GM10248 (cell line): Measurements from ENCODE around the gene CELF4.

Source experiments
- CTCF ChIA-PET: fragments of 300-600 bp; sonication (Branson Sonifier 250); formaldehyde crosslinking; extraction: SDS; loops from one replicate; lab custom pipeline; 2021; ENCODE audit warnings: antibody characterized with exemption; lab: Yijun Ruan, JAX
- POLR2A ChIA-PET: fragments of 350-650 bp; sonication (Branson Sonifier 250); formaldehyde crosslinking; extraction: SDS; loops from one replicate; lab custom pipeline; 2020; ENCODE audit warnings: antibody characterized with exemption; lab: Yijun Ruan, JAX
- DNase-seq: peaks from one replicate; pipeline ENCODE4 v3.0.0; 2012; ENCODE audit errors: extremely low spot score
- CTCF ChIP-seq: IDR thresholded peaks from 2 replicates; pipeline ENCODE4 v1.5.1; 2012; ENCODE audit warnings: mild to moderate bottlenecking, low read depth; ENCODE audit errors: extremely low read depth, missing control alignments, control extremely low read depth

Gene CELF4

GRCh38 chr18:37336568-37337285 lies 228.9 kb downstream of the CELF4 start:
- ChIA-PET POLR2A (no interaction called here), CTCF (interaction anchor here (0.6 to 1.4 kb wide), 2 partner anchors 9 to 14 kb away, joined by 3 to 4 read pairs; no protein-coding TSS in a partner anchor)
- no peak for DNase-seq
- no peak for TF ChIP-seq CTCF

- ChIA-PET CTCF (interaction anchor here (1.4 kb wide), 1 partner anchor 13 kb away, joined by 4 read pairs; no protein-coding TSS in a partner anchor), POLR2A (no interaction called here)
- no peak for TF ChIP-seq CTCF
- no peak for DNase-seq
Observed at GRCh38 chr18:37335409-37335736, 230.2 kb downstream of the CELF4 start.

GRCh38 chr18:37334631-37335408 lies 230.8 kb downstream of the CELF4 start:
- no peak for DNase-seq
- no peak for TF ChIP-seq CTCF
- ChIA-PET POLR2A (no interaction called here), CTCF (interaction anchor here (0.9 kb wide), 1 partner anchor 8 kb away, joined by 4 read pairs; no protein-coding TSS in a partner anchor)

GRCh38 chr18:37332628-37333420 lies 232.8 kb downstream of the CELF4 start:
- no peak for DNase-seq
- no peak for TF ChIP-seq CTCF
- CTCF ChIA-PET: interaction anchor here (1.1 to 1.3 kb wide), 3 partner anchors 9 to 11 kb away, joined by 3 to 7 read pairs (median 4); no protein-coding TSS in a partner anchor
- POLR2A ChIA-PET: no interaction called here

GRCh38 chr18:37332219-37332618 lies 233.4 kb downstream of the CELF4 start:
- no peak for DNase-seq
- no peak for TF ChIP-seq CTCF
- ChIA-PET POLR2A (no interaction called here), CTCF (interaction anchor here (1.1 to 1.2 kb wide), 2 partner anchors 10 to 11 kb away, joined by 3 to 7 read pairs; no protein-coding TSS in a partner anchor)

- no peak for DNase-seq
- no peak for TF ChIP-seq CTCF
- POLR2A ChIA-PET: no interaction called here
- CTCF ChIA-PET: no interaction called here
Observed at GRCh38 chr18:37330173-37330572, 235.4 kb downstream of the CELF4 start.
